Hippocampal formation (tissue), 2 donors: ENCODE results near the gene AQP12B.

Experiments used
- DNase-seq, 2 donors: peaks; one replicate each; lab custom pipeline; 2025; lab: John Stamatoyannopoulos, UW

The AQP12B gene

GRCh38 chr2:240647503-240648154 lies 35.1 kb downstream of the AQP12B start:
- DNase-seq: no peak

- no peak for DNase-seq
Observed at GRCh38 chr2:240646900-240647502, 35.7 kb downstream of the AQP12B start.

GRCh38 chr2:240646176-240646899 lies 36.3 kb downstream of the AQP12B start:
- no peak for DNase-seq

GRCh38 chr2:240645801-240646175 lies 36.9 kb downstream of the AQP12B start:
- no peak for DNase-seq

GRCh38 chr2:240645346-240645745 lies 37.3 kb downstream of the AQP12B start:
- no peak for DNase-seq

GRCh38 chr2:240644859-240645301 lies 37.8 kb downstream of the AQP12B start:
- DNase-seq: no peak

GRCh38 chr2:240644171-240644651 lies 38.5 kb downstream of the AQP12B start:
- DNase-seq: no peak

- DNase-seq: no peak
Observed at GRCh38 chr2:240643811-240644150, 38.9 kb downstream of the AQP12B start.

- DNase-seq: no peak
Observed at GRCh38 chr2:240643093-240643810, 39.4 kb downstream of the AQP12B start.

- no peak for DNase-seq
Observed at GRCh38 chr2:240642806-240643092, 39.9 kb downstream of the AQP12B start.

GRCh38 chr2:240642061-240642805 lies 40.5 kb downstream of the AQP12B start:
- DNase-seq: no peak

GRCh38 chr2:240640939-240641338 lies 41.7 kb downstream of the AQP12B start:
- DNase-seq: no peak

- DNase-seq: no peak
Observed at GRCh38 chr2:240639566-240639965, 43.1 kb downstream of the AQP12B start.

- DNase-seq: no peak
Observed at GRCh38 chr2:240638512-240639160, 44.0 kb downstream of the AQP12B start.

GRCh38 chr2:240637901-240638345 lies 44.8 kb downstream of the AQP12B start:
- no peak for DNase-seq

- DNase-seq: no peak
Observed at GRCh38 chr2:240637116-240637900, 45.4 kb downstream of the AQP12B start.

GRCh38 chr2:240636563-240637115 lies 46.0 kb downstream of the AQP12B start:
- DNase-seq: no peak

GRCh38 chr2:240635998-240636547 lies 46.6 kb downstream of the AQP12B start:
- no peak for DNase-seq

GRCh38 chr2:240635121-240635997 lies 47.3 kb downstream of the AQP12B start:
- DNase-seq: no peak
